ENCODE measurements around the gene FAM120B. TPM values are rescaled to one million over a fixed set of nuclear protein-coding genes. Genes with fewer than 3 reads are reported as not detected.
A peak's percentile ranks its signal among the peaks of the same experiment; 100 is the strongest.

Gene FAM120B
- total RNA-seq, 1 donor from 2014 or later: 19.7 TPM

- H3F3A ChIP-seq (ENCODE audit: low read depth): no peaks in the 10 kb centered on the region
- no peak for TF ChIP-seq EZH2phosphoT487 (IDR thresholded peaks at IDR 0.05)
- TF ChIP-seq EZH2 (IDR thresholded peaks at IDR 0.05): no peak
- TF ChIP-seq, protein P1, sequence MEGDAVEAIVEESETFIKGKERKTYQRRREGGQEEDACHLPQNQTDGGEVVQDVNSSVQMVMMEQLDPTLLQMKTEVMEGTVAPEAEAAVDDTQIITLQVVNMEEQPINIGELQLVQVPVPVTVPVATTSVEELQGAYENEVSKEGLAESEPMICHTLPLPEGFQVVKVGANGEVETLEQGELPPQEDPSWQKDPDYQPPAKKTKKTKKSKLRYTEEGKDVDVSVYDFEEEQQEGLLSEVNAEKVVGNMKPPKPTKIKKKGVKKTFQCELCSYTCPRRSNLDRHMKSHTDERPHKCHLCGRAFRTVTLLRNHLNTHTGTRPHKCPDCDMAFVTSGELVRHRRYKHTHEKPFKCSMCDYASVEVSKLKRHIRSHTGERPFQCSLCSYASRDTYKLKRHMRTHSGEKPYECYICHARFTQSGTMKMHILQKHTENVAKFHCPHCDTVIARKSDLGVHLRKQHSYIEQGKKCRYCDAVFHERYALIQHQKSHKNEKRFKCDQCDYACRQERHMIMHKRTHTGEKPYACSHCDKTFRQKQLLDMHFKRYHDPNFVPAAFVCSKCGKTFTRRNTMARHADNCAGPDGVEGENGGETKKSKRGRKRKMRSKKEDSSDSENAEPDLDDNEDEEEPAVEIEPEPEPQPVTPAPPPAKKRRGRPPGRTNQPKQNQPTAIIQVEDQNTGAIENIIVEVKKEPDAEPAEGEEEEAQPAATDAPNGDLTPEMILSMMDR (IDR thresholded peaks at IDR 0.05): no peak
- no peaks in the 10 kb centered on the region for H3K4me1 ChIP-seq
- Mint-ChIP-seq H3K27me3 (ENCODE audit: insufficient read depth, low read depth) (peaks cover 13% of the 10 kb centered on the region), H3K27ac (no peak overlapping the region), H3K9me3 (no peaks in the 10 kb centered on the region), H3K4me3 (no peak overlapping the region), H3K36me3 (no peaks in the 10 kb centered on the region), H3K4me1 (peaks cover 14% of the 10 kb centered on the region)
- H3K27me3 ChIP-seq: no peaks in the 10 kb centered on the region
- no peaks in the 10 kb centered on the region for H4K20me1 ChIP-seq (ENCODE audit: low read depth)
- H2AFZ ChIP-seq (replicated peaks): no peak overlapping the region
- no peak overlapping the region for H3K9ac ChIP-seq
- H3K36me3 ChIP-seq: no peaks in the 10 kb centered on the region
- H3K27ac ChIP-seq: no peak overlapping the region
- H3K9me3 ChIP-seq (ENCODE audit: low read depth): no peaks in the 10 kb centered on the region
- no peak for DNase-seq (ENCODE audit: low spot score)
- H3K4me2 ChIP-seq: no peak overlapping the region
- H3K79me2 ChIP-seq (ENCODE audit: low read depth): no peaks in the 10 kb centered on the region
- no peak overlapping the region for H3K4me3 ChIP-seq
Measured at GRCh38 chr6:170259278-170259677, 47.3 kb upstream of the FAM120B start.

GRCh38 chr6:170260686-170261085, 45.9 kb upstream of the FAM120B start:
- H3K27ac Mint-ChIP-seq: no peak overlapping the region
- H3K4me1 ChIP-seq: peaks cover 7% of the 10 kb centered on the region
- H3K4me3 Mint-ChIP-seq: no peak overlapping the region
- DNase-seq (ENCODE audit: low spot score): no peak
- TF ChIP-seq, protein P1 (IDR thresholded peaks at IDR 0.05): peak; percentile 16
- no peak for TF ChIP-seq EZH2 (IDR thresholded peaks at IDR 0.05)
- H3K27me3 ChIP-seq: no peaks in the 10 kb centered on the region
- no peaks in the 10 kb centered on the region for H3K79me2 ChIP-seq (ENCODE audit: low read depth)
- no peaks in the 10 kb centered on the region for H4K20me1 ChIP-seq (ENCODE audit: low read depth)
- peaks cover 20% of the 10 kb centered on the region for H3K4me1 Mint-ChIP-seq
- no peak overlapping the region for H3K27ac ChIP-seq
- peaks cover under 1% of the 10 kb centered on the region for H3F3A ChIP-seq (ENCODE audit: low read depth)
- H3K4me3 ChIP-seq: no peak overlapping the region
- H2AFZ ChIP-seq (replicated peaks): no peak overlapping the region
- H3K9ac ChIP-seq: no peak overlapping the region
- no peaks in the 10 kb centered on the region for H3K36me3 Mint-ChIP-seq
- H3K9me3 Mint-ChIP-seq: no peaks in the 10 kb centered on the region
- H3K4me2 ChIP-seq: no peak overlapping the region
- H3K9me3 ChIP-seq (ENCODE audit: low read depth): no peaks in the 10 kb centered on the region
- no peaks in the 10 kb centered on the region for H3K36me3 ChIP-seq
- peaks cover 10% of the 10 kb centered on the region for H3K27me3 Mint-ChIP-seq (ENCODE audit: insufficient read depth, low read depth)

- DNase-seq (ENCODE audit: low spot score): no peak
- H3K27me3 ChIP-seq: no peaks in the 10 kb centered on the region
- peak overlapping the region; percentile 26 for H2AFZ ChIP-seq (replicated peaks)
- no peak overlapping the region for H3K4me3 ChIP-seq
- no peaks in the 10 kb centered on the region for H3K9me3 Mint-ChIP-seq
- H3K27ac ChIP-seq: no peak overlapping the region
- H3K4me1 Mint-ChIP-seq: peaks cover 29% of the 10 kb centered on the region
- no peaks in the 10 kb centered on the region for H4K20me1 ChIP-seq (ENCODE audit: low read depth)
- TF ChIP-seq, protein P1 (IDR thresholded peaks at IDR 0.05): no peak
- TF ChIP-seq EZH2 (IDR thresholded peaks at IDR 0.05): no peak
- no peak for TF ChIP-seq EZH2phosphoT487 (IDR thresholded peaks at IDR 0.05)
- no peak overlapping the region for H3K9ac ChIP-seq
- no peaks in the 10 kb centered on the region for H3K9me3 ChIP-seq (ENCODE audit: low read depth)
- H3K36me3 ChIP-seq: no peaks in the 10 kb centered on the region
- H3K27me3 Mint-ChIP-seq (ENCODE audit: insufficient read depth, low read depth): peaks cover 12% of the 10 kb centered on the region
- no peak overlapping the region for H3K4me2 ChIP-seq
- no peaks in the 10 kb centered on the region for H3K36me3 Mint-ChIP-seq
- H3K27ac Mint-ChIP-seq: no peak overlapping the region
- H3K4me1 ChIP-seq: peaks cover 16% of the 10 kb centered on the region
- no peaks in the 10 kb centered on the region for H3K79me2 ChIP-seq (ENCODE audit: low read depth)
- peaks cover 8% of the 10 kb centered on the region for H3F3A ChIP-seq (ENCODE audit: low read depth)
- no peak overlapping the region for H3K4me3 Mint-ChIP-seq
Measured at GRCh38 chr6:170261643-170262488, 44.7 kb upstream of the FAM120B start.
